ENCODE results near the gene KCNMB2. TPM values are rescaled to one million over a fixed set of nuclear protein-coding genes. Genes with fewer than 3 reads are reported as not detected.

The KCNMB2 gene
- total RNA-seq, 6 donors from 2014 or later = 0.51 to 3.0 (median 1.1) TPM; not detected in 3

GRCh38 chr3:178561239-178561638 is 25.0 kb downstream of the KCNMB2 start:
- 79% methylated on average over 4 of the region's 4 CpGs for WGBS, 2 donors
- Histone ChIP-seq H3K36me3 (no peaks in the 10 kb centered on the region), H3K4me1 (no peaks in the 10 kb centered on the region), H3K4me3 (no peak overlapping the region), H3K9me3 (no peaks in the 10 kb centered on the region), H3K27me3 (no peaks in the 10 kb centered on the region), H3K27ac (no peak overlapping the region)
- DNase-seq (no peak), ATAC-seq (ENCODE audit: low FRiP score in 2 of 2) (no peak)
- TF ChIP-seq POLR2A (IDR thresholded peaks at IDR 0.05) (no peak), CTCF (IDR thresholded peaks at IDR 0.05) (no peak)

DNA sequence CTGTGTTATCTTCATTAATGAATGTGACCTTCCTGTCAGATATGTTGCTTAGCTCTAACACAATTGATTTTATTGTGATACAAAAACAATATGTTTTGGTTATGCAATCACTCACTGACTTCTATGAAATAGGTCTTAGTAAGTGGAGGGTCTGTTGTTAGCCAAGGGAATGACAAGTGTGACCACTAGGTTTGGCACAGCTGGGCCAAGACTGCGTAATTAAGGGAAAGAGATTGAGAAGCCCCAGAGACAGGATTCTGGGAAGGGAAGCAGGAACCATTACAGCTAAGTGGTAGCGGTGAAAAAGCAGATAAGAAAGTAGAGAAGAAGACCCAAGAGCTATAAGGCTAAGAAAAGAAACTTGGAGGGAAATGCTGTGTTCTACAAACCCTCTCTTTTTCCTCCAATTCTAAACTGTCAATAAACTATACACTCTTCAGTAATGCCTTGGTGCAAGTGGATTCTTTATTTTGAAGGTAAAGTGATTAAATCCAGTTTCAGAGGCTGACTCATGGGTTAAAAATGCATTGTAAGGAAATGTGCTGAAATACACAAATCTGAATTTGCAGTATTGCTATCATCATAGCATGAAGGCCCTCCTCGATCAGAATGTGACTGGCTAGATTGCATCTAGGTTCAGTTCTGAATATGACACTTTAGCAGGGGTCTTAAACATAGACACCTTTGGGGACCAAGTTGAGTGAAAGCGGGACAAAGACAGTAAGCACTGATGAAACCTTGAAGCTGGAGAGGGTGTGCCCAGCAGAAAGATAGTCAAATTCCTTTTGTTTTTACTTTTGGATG is 26.1 kb downstream of the KCNMB2 start:
- Histone ChIP-seq H3K4me1 (no peaks in the 10 kb centered on the region), H3K36me3 (no peaks in the 10 kb centered on the region), H3K9me3 (no peaks in the 10 kb centered on the region), H3K4me3 (no peak overlapping the region), H3K27me3 (no peaks in the 10 kb centered on the region), H3K27ac (no peak overlapping the region)
- WGBS, 2 donors = 73 to 81% methylated on average over 4 of the region's 4 CpGs
- ATAC-seq (ENCODE audit: low FRiP score in 2 of 2) = peak in 1 of 2 donors; percentile 36
- TF ChIP-seq CTCF (IDR thresholded peaks at IDR 0.05) = no peak
- no peak for TF ChIP-seq EP300 (IDR thresholded peaks at IDR 0.05)
- no peak for DNase-seq

- H3K36me3 ChIP-seq = no peaks in the 10 kb centered on the region
- H3K9me3 ChIP-seq = no peaks in the 10 kb centered on the region
- DNase-seq (no peak), ATAC-seq (ENCODE audit: low FRiP score in 2 of 2) (peak in 1 of 2 donors; percentile 41)
- TF ChIP-seq EP300 (IDR thresholded peaks at IDR 0.05) (no peak), POLR2AphosphoS5 (IDR thresholded peaks at IDR 0.05) (no peak), CTCF (IDR thresholded peaks at IDR 0.05) (no peak)
- no peaks in the 10 kb centered on the region for H3K27me3 ChIP-seq
- 68 to 72% methylated on average over 1 of the region's 1 CpG for WGBS, 2 donors
- H3K4me1 ChIP-seq = no peaks in the 10 kb centered on the region
- no peak overlapping the region for H3K27ac ChIP-seq
- H3K4me3 ChIP-seq = no peak overlapping the region
Observed at GRCh38 chr3:178562947-178563232, 26.7 kb downstream of the KCNMB2 start.

DNA sequence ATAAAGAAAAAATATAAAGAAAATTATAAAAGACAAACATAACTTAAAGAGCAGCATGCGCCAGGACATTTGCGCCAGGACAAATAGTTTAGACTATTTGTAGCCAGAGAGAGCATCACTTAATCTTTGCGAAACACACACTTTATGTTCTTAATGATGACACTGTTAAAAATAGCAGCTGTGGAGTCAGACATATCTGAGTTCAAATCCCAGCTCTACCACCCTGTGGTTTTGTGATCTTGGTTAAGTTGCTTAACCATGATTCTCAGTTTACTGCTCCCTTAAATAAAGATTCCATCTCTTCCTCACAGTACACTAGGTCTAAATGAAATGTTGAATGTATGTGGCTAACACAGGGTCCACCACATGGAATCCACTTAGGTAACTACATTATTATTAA is 31.4 kb downstream of the KCNMB2 start:
- Histone ChIP-seq H3K27ac (no peak overlapping the region), H3K4me3 (no peak overlapping the region), H3K4me1 (no peaks in the 10 kb centered on the region), H3K27me3 (no peaks in the 10 kb centered on the region), H3K9me3 (no peaks in the 10 kb centered on the region), H3K36me3 (no peaks in the 10 kb centered on the region)
- no peak for ATAC-seq (ENCODE audit: low FRiP score in 2 of 2)
- no peak for TF ChIP-seq CTCF (IDR thresholded peaks at IDR 0.05)
- TF ChIP-seq POLR2A (IDR thresholded peaks at IDR 0.05) = no peak
- no peak for TF ChIP-seq POLR2AphosphoS5 (IDR thresholded peaks at IDR 0.05)
- no peak for TF ChIP-seq EP300 (IDR thresholded peaks at IDR 0.05)
- WGBS, 2 donors = 94 to 98% methylated on average over 3 of the region's 3 CpGs
- DNase-seq = no peak

- H3K27ac ChIP-seq = no peak overlapping the region
- 33 to 42% methylated on average over 2 of the region's 2 CpGs for WGBS, 2 donors
- H3K9me3 ChIP-seq = no peaks in the 10 kb centered on the region
- no peaks in the 10 kb centered on the region for H3K4me1 ChIP-seq
- H3K36me3 ChIP-seq = no peaks in the 10 kb centered on the region
- no peaks in the 10 kb centered on the region for H3K27me3 ChIP-seq
- no peak overlapping the region for H3K4me3 ChIP-seq
- DNase-seq (no peak), ATAC-seq (ENCODE audit: low FRiP score in 2 of 2) (no peak)
- TF ChIP-seq CTCF (IDR thresholded peaks at IDR 0.05) = no peak
- no peak for TF ChIP-seq POLR2A (IDR thresholded peaks at IDR 0.05)
- TF ChIP-seq POLR2AphosphoS5 (IDR thresholded peaks at IDR 0.05) = no peak
Observed at GRCh38 chr3:178568155-178568731, 32.0 kb downstream of the KCNMB2 start.

Data from upper lobe of left lung (tissue), 6 donors.